ENCODE results near the gene DHRS11. TPM values are rescaled to one million over a fixed set of nuclear protein-coding genes. Genes with fewer than 3 reads are reported as not detected.

Gene DHRS11
- total RNA-seq, 1 donor from 2014 or later = 7.1 TPM

GRCh38 chr17:36611345-36612072, 19.8 kb downstream of the DHRS11 start:
- no peak overlapping the region for H3K27ac Mint-ChIP-seq (ENCODE audit: unreplicated experiment)
- Histone ChIP-seq H3K27me3 (ENCODE audit: insufficient read depth, low read length) (no peaks in the 10 kb centered on the region), H3K9me3 (ENCODE audit: insufficient read depth, low read depth, low read length) (no peaks in the 10 kb centered on the region), H3K4me3 (ENCODE audit: insufficient read depth, low read depth, low read length) (no peak overlapping the region), H3K4me2 (ENCODE audit: low read length) (no peak overlapping the region), H3K4me1 (ENCODE audit: insufficient read depth, low read length) (peaks cover 11% of the 10 kb centered on the region), H2AFZ (ENCODE audit: low read depth, low read length) (no peak overlapping the region), H4K20me1 (ENCODE audit: insufficient read depth, low read length) (peaks cover 19% of the 10 kb centered on the region), H3K9ac (ENCODE audit: low read length) (no peak overlapping the region), H3K27ac (ENCODE audit: low read depth, low read length) (no peak overlapping the region), H3K36me3 (ENCODE audit: insufficient read depth, low read length) (no peaks in the 10 kb centered on the region), H3K79me2 (ENCODE audit: insufficient read depth, low read length) (no peaks in the 10 kb centered on the region)
- peaks cover 6% of the 10 kb centered on the region for H3K27me3 Mint-ChIP-seq (ENCODE audit: low read depth, unreplicated experiment)
- TF ChIP-seq CTCF (IDR thresholded peaks at IDR 0.05; ENCODE audit: insufficient read depth, low read depth, low read length) (no peak), EZH2 (IDR thresholded peaks at IDR 0.05; ENCODE audit: insufficient read depth, low read length) (no peak)
- H3K4me1 Mint-ChIP-seq (ENCODE audit: low read depth, unreplicated experiment) = no peaks in the 10 kb centered on the region
- H3K9me3 Mint-ChIP-seq (ENCODE audit: unreplicated experiment) = no peaks in the 10 kb centered on the region
- FAIRE-seq = no peak
- peaks cover 7% of the 10 kb centered on the region for H3K36me3 Mint-ChIP-seq (ENCODE audit: low read depth, unreplicated experiment)
- peak; percentile 82 for DNase-seq (ENCODE audit: low read depth)
- H3K4me3 Mint-ChIP-seq (ENCODE audit: unreplicated experiment) = no peak overlapping the region

GRCh38 chr17:36612323-36612722, 20.6 kb downstream of the DHRS11 start:
- no peak overlapping the region for H3K4me2 ChIP-seq (ENCODE audit: low read length)
- no peaks in the 10 kb centered on the region for H3K9me3 ChIP-seq (ENCODE audit: insufficient read depth, low read depth, low read length)
- H3K4me1 ChIP-seq (ENCODE audit: insufficient read depth, low read length) = peaks cover 11% of the 10 kb centered on the region
- H3K36me3 ChIP-seq (ENCODE audit: insufficient read depth, low read length) = no peaks in the 10 kb centered on the region
- H3K27ac ChIP-seq (ENCODE audit: low read depth, low read length) = no peak overlapping the region
- no peak for FAIRE-seq
- DNase-seq (ENCODE audit: low read depth) = no peak
- H3K4me3 ChIP-seq (ENCODE audit: insufficient read depth, low read depth, low read length) = no peak overlapping the region
- Mint-ChIP-seq H3K27me3 (ENCODE audit: low read depth, unreplicated experiment) (peaks cover 6% of the 10 kb centered on the region), H3K9me3 (ENCODE audit: unreplicated experiment) (no peaks in the 10 kb centered on the region), H3K27ac (ENCODE audit: unreplicated experiment) (no peak overlapping the region), H3K36me3 (ENCODE audit: low read depth, unreplicated experiment) (peaks cover 7% of the 10 kb centered on the region), H3K4me1 (ENCODE audit: low read depth, unreplicated experiment) (no peaks in the 10 kb centered on the region), H3K4me3 (ENCODE audit: unreplicated experiment) (no peak overlapping the region)
- TF ChIP-seq EZH2 (IDR thresholded peaks at IDR 0.05; ENCODE audit: insufficient read depth, low read length) (no peak), CTCF (IDR thresholded peaks at IDR 0.05; ENCODE audit: insufficient read depth, low read depth, low read length) (no peak)
- no peak overlapping the region for H3K9ac ChIP-seq (ENCODE audit: low read length)
- no peaks in the 10 kb centered on the region for H3K27me3 ChIP-seq (ENCODE audit: insufficient read depth, low read length)
- H2AFZ ChIP-seq (ENCODE audit: low read depth, low read length) = no peak overlapping the region
- peaks cover 19% of the 10 kb centered on the region for H4K20me1 ChIP-seq (ENCODE audit: insufficient read depth, low read length)
- H3K79me2 ChIP-seq (ENCODE audit: insufficient read depth, low read length) = no peaks in the 10 kb centered on the region

- peaks cover 9% of the 10 kb centered on the region for H3K27me3 Mint-ChIP-seq (ENCODE audit: low read depth, unreplicated experiment)
- H3K4me1 ChIP-seq (ENCODE audit: insufficient read depth, low read length) = peaks cover 11% of the 10 kb centered on the region
- H3K9ac ChIP-seq (ENCODE audit: low read length) = no peak overlapping the region
These were observed 21.5 kb downstream of the DHRS11 start for GRCh38 chr17:36613155-36613554.

More at GRCh38 chr17:36613155-36613554, 21.5 kb downstream of the DHRS11 start:
- peaks cover 13% of the 10 kb centered on the region for H4K20me1 ChIP-seq (ENCODE audit: insufficient read depth, low read length)
- H3K4me3 ChIP-seq (ENCODE audit: insufficient read depth, low read depth, low read length) = no peak overlapping the region
- Mint-ChIP-seq H3K4me3 (ENCODE audit: unreplicated experiment) (no peak overlapping the region), H3K36me3 (ENCODE audit: low read depth, unreplicated experiment) (peaks cover 5% of the 10 kb centered on the region), H3K4me1 (ENCODE audit: low read depth, unreplicated experiment) (no peaks in the 10 kb centered on the region), H3K27ac (ENCODE audit: unreplicated experiment) (no peak overlapping the region), H3K9me3 (ENCODE audit: unreplicated experiment) (no peaks in the 10 kb centered on the region)
- no peaks in the 10 kb centered on the region for H3K9me3 ChIP-seq (ENCODE audit: insufficient read depth, low read depth, low read length)
- no peaks in the 10 kb centered on the region for H3K27me3 ChIP-seq (ENCODE audit: insufficient read depth, low read length)
- TF ChIP-seq EZH2 (IDR thresholded peaks at IDR 0.05; ENCODE audit: insufficient read depth, low read length) (no peak), CTCF (IDR thresholded peaks at IDR 0.05; ENCODE audit: insufficient read depth, low read depth, low read length) (no peak)
- H3K36me3 ChIP-seq (ENCODE audit: insufficient read depth, low read length) = no peaks in the 10 kb centered on the region
- DNase-seq (ENCODE audit: low read depth) = no peak
- no peaks in the 10 kb centered on the region for H3K79me2 ChIP-seq (ENCODE audit: insufficient read depth, low read length)
- no peak overlapping the region for H3K4me2 ChIP-seq (ENCODE audit: low read length)
- H3K27ac ChIP-seq (ENCODE audit: low read depth, low read length) = no peak overlapping the region
- FAIRE-seq = no peak
- no peak overlapping the region for H2AFZ ChIP-seq (ENCODE audit: low read depth, low read length)

Measured in astrocyte (in vitro differentiated cells and primary cell).